ENCODE results near the gene SUMO1. TPM values are rescaled to one million over a fixed set of nuclear protein-coding genes. Genes with fewer than 3 reads are reported as not detected.

Gene SUMO1
- total RNA-seq, 1 experiment from 2014 or later = 100 TPM

DNA sequence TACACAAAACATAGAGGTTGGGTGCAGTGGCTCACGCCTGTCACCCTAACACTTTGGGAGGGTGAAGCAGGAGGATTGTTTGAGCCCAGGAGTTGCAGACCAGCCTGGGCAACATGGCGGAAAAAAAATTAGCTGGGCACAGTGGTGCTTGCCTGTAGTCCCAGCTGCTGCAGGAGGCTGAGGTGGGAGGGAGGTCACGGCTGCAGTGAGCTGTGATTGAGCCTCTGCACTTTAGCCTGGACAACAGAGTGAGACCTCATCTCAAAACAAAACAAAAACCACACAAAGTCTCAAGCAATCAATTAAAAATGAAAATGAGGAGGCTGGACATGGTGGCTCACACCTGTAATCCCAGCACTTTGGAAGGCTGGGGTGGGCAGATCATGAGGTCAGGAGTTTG is 32.1 kb upstream of the SUMO1 start:
- H3K4me1 ChIP-seq (replicated peaks; ENCODE audit: insufficient read depth) = 0 out of 2 replicates have a peak, but pooled peaks cover 17% of the 10 kb centered on the region
- POLR2A ChIA-PET (ENCODE audit: unreplicated experiment) = no interaction called here
- H3K27me3 ChIP-seq (ENCODE audit: insufficient read depth, low read depth) = no peaks in the 10 kb centered on the region
- TF ChIP-seq, protein P1, sequence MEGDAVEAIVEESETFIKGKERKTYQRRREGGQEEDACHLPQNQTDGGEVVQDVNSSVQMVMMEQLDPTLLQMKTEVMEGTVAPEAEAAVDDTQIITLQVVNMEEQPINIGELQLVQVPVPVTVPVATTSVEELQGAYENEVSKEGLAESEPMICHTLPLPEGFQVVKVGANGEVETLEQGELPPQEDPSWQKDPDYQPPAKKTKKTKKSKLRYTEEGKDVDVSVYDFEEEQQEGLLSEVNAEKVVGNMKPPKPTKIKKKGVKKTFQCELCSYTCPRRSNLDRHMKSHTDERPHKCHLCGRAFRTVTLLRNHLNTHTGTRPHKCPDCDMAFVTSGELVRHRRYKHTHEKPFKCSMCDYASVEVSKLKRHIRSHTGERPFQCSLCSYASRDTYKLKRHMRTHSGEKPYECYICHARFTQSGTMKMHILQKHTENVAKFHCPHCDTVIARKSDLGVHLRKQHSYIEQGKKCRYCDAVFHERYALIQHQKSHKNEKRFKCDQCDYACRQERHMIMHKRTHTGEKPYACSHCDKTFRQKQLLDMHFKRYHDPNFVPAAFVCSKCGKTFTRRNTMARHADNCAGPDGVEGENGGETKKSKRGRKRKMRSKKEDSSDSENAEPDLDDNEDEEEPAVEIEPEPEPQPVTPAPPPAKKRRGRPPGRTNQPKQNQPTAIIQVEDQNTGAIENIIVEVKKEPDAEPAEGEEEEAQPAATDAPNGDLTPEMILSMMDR (conservative IDR thresholded peaks at IDR 0.05) = no peak
- TF ChIP-seq EZH2 (IDR thresholded peaks at IDR 0.05; ENCODE audit: low read depth) = no peak
- peaks cover 21% of the 10 kb centered on the region; the same call in 1 of the 2 replicates for H3F3A ChIP-seq (ENCODE audit: insufficient read depth, low read depth)
- no TSS peak for BruUV-seq (replicated peaks)
- H3K36me3 ChIP-seq (ENCODE audit: low read depth) = peaks cover 7% of the 10 kb centered on the region
- no peak overlapping the region; the same call in 1 of the 2 replicates for H3K4me3 ChIP-seq
- no peak for DNase-seq
- H3K9me2 ChIP-seq (ENCODE audit: insufficient read depth) = no peaks in the 10 kb centered on the region
- no peak overlapping the region for H3K27ac ChIP-seq
- no peak overlapping the region for H2AFZ ChIP-seq
- CTCF ChIA-PET = no interaction called here
- H4K20me1 ChIP-seq (ENCODE audit: insufficient read depth) = peaks cover 92% of the 10 kb centered on the region
- no peaks in the 10 kb centered on the region for H3K9me3 ChIP-seq (ENCODE audit: insufficient read depth, low read depth)
- intact Hi-C loops (cut with micrococcal nuclease; ENCODE audit: unreplicated experiment) = no loop called here
- H3K79me2 ChIP-seq (ENCODE audit: low read depth) = peaks cover 100% of the 10 kb centered on the region
- H3K4me2 ChIP-seq = no peak overlapping the region

DNA sequence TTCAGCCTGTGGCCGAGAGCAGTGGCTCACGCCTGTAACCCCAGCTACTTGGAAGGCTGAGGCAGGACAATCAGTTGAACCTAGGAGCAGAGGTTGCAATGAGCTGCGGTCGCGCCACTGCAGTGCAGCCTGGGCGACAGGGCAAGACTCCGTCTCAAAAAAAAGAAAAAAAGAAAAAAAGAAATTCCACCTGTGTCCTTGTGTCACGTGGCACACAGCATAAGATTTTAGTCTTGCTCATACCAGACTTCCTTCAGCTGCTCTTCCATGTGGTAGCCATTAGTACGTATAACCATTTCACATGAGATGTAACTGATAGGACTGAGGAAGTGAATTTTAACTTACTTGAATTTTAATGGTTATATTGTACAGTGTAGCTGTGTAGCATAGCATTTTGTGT is 31.2 kb upstream of the SUMO1 start:
- no peaks in the 10 kb centered on the region for H3K9me2 ChIP-seq (ENCODE audit: insufficient read depth)
- H3K4me3 ChIP-seq = no peak overlapping the region
- H3F3A ChIP-seq (ENCODE audit: insufficient read depth, low read depth) = peaks cover 16% of the 10 kb centered on the region
- peaks cover 83% of the 10 kb centered on the region for H4K20me1 ChIP-seq (ENCODE audit: insufficient read depth)
- H3K4me2 ChIP-seq = peak overlapping the region; percentile 38
- peaks cover 91% of the 10 kb centered on the region for H3K79me2 ChIP-seq (ENCODE audit: low read depth)
- BruUV-seq (replicated peaks) = no TSS peak
- TF ChIP-seq EZH2 (IDR thresholded peaks at IDR 0.05; ENCODE audit: low read depth) = no peak
- TF ChIP-seq, protein P1 (conservative IDR thresholded peaks at IDR 0.05) = no peak
- 0 out of 2 replicates have a peak, but pooled peaks cover 17% of the 10 kb centered on the region for H3K4me1 ChIP-seq (replicated peaks; ENCODE audit: insufficient read depth)
- ChIA-PET POLR2A (ENCODE audit: unreplicated experiment) (no interaction called here), CTCF (no interaction called here)
- no peak overlapping the region for H2AFZ ChIP-seq
- DNase-seq = no peak
- no peaks in the 10 kb centered on the region for H3K27me3 ChIP-seq (ENCODE audit: insufficient read depth, low read depth)
- no peak overlapping the region for H3K27ac ChIP-seq
- no peaks in the 10 kb centered on the region for H3K9me3 ChIP-seq (ENCODE audit: insufficient read depth, low read depth)
- H3K36me3 ChIP-seq (ENCODE audit: low read depth) = no peaks in the 10 kb centered on the region
- intact Hi-C loops (cut with micrococcal nuclease; ENCODE audit: unreplicated experiment) = no loop called here

DNA sequence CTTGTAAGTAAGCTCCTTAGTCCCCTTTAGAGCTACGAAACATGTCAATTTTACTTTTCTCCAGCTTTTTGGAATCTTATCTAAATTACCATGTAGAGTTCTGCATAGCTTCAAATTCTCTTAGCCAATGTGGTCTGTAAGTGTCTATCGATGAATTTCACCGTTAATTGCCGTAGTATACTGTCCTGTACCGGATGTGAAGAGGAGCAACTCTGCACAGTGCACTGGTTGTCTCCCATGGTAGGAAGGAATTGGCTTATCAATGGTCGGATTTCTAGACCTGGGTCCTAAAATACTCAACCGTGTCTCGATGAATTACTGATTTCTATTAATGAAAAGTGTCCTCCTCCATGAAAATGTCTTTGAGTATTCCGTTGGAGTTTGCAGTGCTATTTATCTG is 29.1 kb upstream of the SUMO1 start:
- ChIA-PET POLR2A (ENCODE audit: unreplicated experiment) (no interaction called here), CTCF (no interaction called here)
- H3F3A ChIP-seq (ENCODE audit: insufficient read depth, low read depth) = peaks cover 12% of the 10 kb centered on the region
- no peaks in the 10 kb centered on the region for H3K36me3 ChIP-seq (ENCODE audit: low read depth)
- peaks cover 76% of the 10 kb centered on the region for H3K79me2 ChIP-seq (ENCODE audit: low read depth)
- no peak for TF ChIP-seq EZH2 (IDR thresholded peaks at IDR 0.05; ENCODE audit: low read depth)
- TF ChIP-seq, protein P1 (conservative IDR thresholded peaks at IDR 0.05) = no peak
- DNase-seq = no peak
- H4K20me1 ChIP-seq (ENCODE audit: insufficient read depth) = peaks cover 62% of the 10 kb centered on the region
- no peaks in the 10 kb centered on the region for H3K9me2 ChIP-seq (ENCODE audit: insufficient read depth)
- H3K27ac ChIP-seq = no peak overlapping the region
- H3K4me2 ChIP-seq = peak overlapping the region; percentile 83
- H3K4me1 ChIP-seq (replicated peaks; ENCODE audit: insufficient read depth) = 0 out of 2 replicates have a peak, but pooled peaks cover 17% of the 10 kb centered on the region
- intact Hi-C loops (cut with micrococcal nuclease; ENCODE audit: unreplicated experiment) = no loop called here
- no peaks in the 10 kb centered on the region for H3K9me3 ChIP-seq (ENCODE audit: insufficient read depth, low read depth)
- BruUV-seq (replicated peaks) = no TSS peak
- no peak overlapping the region for H2AFZ ChIP-seq
- peak overlapping the region; percentile 96 for H3K4me3 ChIP-seq
- no peaks in the 10 kb centered on the region for H3K27me3 ChIP-seq (ENCODE audit: insufficient read depth, low read depth)
